Measurements from ENCODE around the gene ITGA3.

ITGA3 gene

DNA sequence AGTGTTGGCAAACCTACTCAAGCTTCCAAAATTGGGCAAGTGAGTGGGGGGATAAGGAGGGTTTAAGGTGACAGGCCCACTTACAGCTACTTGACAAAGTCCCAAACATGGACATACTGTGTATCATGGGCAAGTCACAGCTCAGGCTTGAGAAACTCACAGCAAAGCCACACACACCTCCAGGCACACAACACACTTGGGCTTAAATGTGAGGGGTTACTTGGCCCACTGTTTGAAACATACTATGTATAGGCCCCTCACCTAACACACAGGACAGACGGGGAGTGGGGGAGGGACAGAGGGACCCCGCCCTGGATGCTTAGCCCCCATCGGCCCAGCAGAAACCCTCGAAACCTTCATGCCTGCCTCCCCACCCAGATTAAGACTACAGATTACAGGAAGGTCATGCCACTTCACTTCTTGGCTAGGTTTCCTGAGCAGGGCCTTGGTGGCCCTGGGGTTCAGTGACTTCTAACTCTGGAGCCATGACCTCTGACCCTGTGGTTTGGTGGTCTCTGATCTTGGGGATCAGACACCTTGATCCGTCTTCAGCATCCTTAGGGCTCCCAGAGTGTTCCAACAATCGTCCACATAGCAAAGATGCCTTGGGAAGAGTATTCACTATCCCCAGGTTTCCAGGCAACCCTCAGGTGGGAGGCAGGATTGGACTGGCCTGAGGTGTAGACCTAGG is 76.3 kb downstream of the ITGA3 start:
- no peak for DNase-seq

DNA sequence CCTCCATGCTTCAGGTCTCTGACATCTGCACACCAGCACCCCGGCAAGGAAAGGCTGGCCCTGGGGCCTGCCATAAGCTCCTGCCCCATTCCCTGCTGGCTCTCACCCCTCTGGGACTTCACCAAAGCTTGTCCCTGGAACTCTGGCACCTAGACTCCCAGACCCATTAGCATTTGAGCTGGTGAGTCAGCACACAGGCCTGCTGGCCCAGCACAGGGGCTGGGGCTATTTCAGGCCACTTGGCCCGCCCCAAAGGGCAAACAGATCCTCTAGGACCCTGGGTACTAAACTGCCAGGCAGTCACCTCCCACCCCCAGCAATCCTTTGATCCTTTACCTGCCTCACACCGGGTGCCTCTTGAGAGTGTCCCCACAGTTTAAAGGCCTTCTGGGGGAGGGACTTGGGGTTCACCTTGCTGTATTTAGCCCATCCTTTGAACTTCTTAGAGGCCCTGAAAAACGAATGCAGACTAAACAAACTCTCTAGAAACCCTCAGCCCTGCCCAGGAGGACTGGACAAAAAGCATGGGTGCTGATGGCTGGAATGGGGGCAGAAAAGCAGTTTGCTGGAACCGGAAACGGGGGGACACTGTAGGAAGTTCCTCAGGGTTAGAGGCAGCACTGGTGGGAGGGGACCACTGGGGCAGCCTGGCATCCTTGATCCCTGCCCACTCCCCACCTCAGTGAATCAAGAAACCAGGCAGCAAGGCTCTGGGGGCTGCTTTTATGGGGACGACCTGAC is 77.3 kb downstream of the ITGA3 start:
- DNase-seq, result peak; percentile 50

DNA sequence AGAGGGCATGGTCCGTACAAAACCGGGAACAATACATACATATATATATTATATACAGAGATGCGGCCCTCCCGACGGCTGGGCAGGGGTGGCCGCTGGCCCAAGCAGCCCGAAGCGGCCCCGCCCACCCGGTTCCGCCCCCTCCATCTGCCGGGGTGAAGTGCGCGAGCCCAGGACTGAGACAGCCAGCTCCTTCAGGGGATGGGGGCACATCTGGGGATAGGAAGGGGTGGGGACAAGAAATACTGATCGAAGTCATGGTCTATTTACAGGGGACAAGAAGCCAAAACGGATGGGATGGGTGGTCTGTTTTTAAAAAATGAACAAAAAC is 77.8 kb downstream of the ITGA3 start:
- no peak for DNase-seq

DNA sequence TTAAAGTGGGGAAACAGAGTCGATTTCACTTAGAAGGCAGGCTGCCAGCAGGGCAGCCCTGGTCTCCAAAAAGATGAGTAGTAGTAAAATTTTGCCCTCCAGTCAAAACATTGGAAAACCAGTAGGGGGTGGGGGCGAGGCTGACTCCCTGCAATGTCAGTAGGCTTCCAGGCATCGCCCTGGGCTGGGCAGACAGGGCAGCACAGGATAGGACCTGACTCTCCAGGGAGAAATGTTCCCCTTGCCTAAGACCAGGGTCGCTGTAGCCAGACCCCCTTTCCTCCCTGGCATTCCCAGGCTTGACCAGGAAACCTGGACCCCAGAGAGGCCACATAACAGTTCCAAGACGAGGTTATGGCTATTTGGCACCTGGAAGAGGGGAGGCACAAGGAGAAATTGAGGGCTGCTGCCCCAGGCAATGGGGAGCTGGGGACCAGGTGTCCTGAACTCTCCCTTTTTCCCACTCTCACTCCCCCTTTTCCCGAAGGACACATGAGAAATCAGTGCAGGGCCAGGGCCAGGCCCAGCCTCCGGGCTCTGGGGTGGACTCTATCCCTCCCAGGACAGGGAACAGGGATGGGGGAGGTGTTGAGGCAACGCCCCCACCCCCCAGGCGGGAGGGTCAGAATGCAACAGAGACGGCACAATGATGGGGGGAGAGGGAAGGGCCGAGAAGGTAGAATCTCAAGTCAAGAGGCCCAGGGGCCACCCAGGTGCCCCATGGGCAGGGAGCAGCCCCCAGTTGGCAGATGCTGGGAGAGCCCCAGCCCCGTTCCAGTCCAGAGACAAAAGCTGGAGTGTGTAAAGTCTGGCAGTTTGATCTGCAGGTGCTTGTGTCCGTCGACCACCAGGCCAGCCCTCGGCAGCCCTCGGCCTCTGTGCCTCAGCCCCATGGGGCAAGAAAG is 78.5 kb downstream of the ITGA3 start:
- DNase-seq, result peak; percentile 23

DNA sequence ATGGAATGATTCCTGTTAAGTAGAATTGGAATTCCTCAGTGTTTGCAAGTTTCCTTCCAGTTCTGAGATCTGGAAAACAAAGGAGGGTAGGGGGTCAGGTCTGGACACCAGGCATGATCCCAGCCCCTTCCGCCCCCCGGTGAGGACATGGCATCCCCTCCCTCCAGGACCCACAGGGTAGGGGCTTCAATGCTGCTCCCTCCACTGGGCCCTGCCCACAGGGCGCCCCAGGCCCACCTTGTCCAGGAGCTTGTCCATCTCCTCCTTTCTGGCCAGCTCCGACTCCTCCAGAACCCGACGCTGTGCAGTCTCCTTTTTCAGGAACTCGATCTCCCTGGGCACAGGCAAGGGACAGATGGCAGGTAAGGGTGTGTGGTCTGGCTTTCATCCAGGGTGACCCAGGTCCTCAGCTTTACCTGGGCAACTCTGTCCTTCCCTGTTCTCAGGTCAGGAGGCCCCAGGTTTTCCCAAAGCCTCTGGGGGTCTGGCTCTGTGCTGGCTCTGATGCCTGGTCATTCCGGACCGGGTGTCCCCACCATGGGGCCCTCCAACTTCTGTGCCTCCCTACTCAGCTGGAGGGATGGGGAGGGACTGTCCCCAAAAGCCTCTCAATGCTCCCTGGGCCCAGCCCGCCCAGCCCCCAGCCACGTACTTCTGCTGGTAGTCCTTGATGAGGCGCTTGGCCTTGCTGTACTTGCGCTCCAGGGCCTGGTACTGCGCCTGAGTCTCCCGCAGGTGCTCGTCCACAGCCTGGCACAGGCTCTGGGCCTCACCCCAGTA is 79.6 kb downstream of the ITGA3 start:
- no peak for DNase-seq

DNA sequence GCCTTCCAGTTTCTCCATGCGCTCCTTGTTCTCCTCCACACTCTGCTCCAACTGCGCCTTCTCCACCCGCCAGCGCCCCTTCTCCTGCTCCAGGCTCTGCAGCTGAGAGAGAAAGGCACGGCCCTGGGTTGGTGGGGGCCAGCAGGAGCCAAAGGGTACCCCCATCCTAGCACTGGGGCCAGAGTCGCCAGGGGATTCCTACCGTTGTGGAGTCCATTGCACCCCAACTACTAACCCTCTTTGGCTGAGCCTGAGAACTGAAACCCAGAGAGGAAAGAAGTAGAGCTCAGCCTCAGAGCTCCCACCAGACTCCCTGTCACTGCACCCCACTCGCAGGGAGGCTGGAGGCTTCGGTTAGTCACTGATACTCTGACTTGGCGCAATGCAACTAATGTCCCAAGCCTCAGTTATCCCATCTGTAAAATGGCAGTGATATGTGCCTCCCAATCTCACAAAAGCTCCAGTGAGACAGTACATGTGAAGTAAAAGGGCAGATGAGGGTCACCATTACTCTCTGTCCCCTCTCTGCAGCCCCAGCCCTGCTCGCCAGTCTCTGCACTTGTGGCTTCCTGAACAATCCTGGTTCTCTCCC is 80.3 kb downstream of the ITGA3 start:
- DNase-seq, result no peak

DNA sequence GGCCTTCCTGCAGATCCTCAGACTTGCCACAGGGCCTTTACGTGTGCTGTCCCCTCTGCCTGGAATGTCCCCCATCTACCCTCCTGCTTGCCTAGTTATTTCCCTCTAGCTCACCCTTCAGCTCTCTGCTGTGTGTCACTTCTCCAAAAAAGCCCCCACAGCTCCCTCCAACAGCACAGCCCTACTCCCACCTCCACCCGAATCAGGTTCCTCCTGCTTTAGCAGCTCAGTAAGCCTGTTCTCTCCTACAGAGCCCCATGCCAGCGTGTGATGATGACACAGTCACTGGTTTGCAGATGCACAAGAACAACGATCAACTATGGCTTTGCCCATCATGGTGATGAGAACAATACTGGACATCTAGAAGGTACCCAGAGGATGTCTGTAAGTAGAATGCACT is 81.1 kb downstream of the ITGA3 start:
- DNase-seq, result no peak

DNA sequence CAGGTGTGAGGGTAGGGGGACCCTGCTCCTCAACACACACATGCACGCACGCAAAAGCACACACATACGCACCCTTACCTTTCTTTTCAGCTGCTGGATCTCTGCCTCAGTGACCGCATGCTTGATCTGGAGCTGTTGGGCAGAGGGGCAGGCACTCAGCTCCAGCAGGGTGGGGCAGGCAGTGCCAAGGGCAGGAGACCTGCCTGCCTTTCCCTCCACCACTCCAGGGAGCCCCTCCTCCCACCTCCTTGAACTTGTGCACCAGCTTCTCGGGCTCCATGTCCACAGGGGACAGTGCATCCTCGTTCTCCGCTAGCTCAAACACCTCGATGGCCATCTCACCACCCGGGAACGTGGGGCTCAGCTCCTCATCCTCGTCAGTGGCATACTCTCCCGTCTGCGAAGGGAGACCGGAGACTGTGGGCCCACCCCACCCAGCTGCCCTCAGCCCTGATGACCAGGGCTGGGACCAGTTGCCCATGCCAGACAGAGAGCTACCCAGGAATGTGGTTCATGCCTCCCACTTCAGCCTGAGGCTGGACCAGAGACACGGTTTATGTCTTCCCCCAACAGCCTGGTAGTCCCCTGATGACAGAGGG is 83.4 kb downstream of the ITGA3 start:
- DNase-seq, result no peak
